H1 (cell line): ENCODE data around the gene CCDC71. TPM values are rescaled to one million over a fixed set of nuclear protein-coding genes. Genes with fewer than 3 reads are reported as not detected.

ENCODE experiments used
- BCL11A ChIP-seq, 2 experiments: IDR thresholded peaks; one replicate each; pipeline ENCODE4 v1.6.1; 2011; ENCODE audit warnings: low read depth in 2 of 2, low read length in 2 of 2, mild to moderate bottlenecking in 2 of 2
- CBX5 ChIP-seq: fragments of 300-800, 300-1000 bp; sonication (generic); IDR thresholded peaks from 2 replicates; pipeline ENCODE4 v1.7.1; 2016; ENCODE audit warnings: antibody characterized with exemption, low read length, low read depth
- CTBP2 ChIP-seq: IDR thresholded peaks from 2 replicates; pipeline ENCODE4 v1.7.0; 2011; ENCODE audit warnings: borderline replicate concordance, mild to moderate bottlenecking, moderate library complexity, mixed read lengths, low read length; ENCODE audit not compliant: insufficient read depth, insufficient read length
- JUN ChIP-seq: IDR thresholded peaks from 2 replicates; pipeline ENCODE4 v1.6.1; 2011; ENCODE audit warnings: low read depth, mild to moderate bottlenecking, improper control_type of control experiment, low read length
- KDM1A ChIP-seq: fragments of 200-600, 300-600 bp; sonication (generic); IDR thresholded peaks from 2 replicates; pipeline ENCODE4 v1.7.1; 2016; ENCODE audit warnings: mild to moderate bottlenecking, low read length, borderline replicate concordance
- NANOG ChIP-seq: IDR thresholded peaks from 2 replicates; pipeline ENCODE4 v1.6.1; 2011; ENCODE audit warnings: low read length, low read depth, mild to moderate bottlenecking, inconsistent platforms; ENCODE audit not compliant: insufficient read depth, poor library complexity, severe bottlenecking
- PHF8 ChIP-seq: fragments of 200-600 bp; sonication (generic); conservative IDR thresholded peaks from 2 replicates; pipeline ENCODE4 v1.7.1; 2012; ENCODE audit warnings: low read depth, mild to moderate bottlenecking, inconsistent platforms, low read length, moderate library complexity
- YY1 ChIP-seq: IDR thresholded peaks from 2 replicates; pipeline ENCODE4 v1.6.1; 2011; ENCODE audit warnings: low read depth, mild to moderate bottlenecking, low read length
- polyA plus RNA-seq, 7 experiments: library from polyadenylated mRNA; depleted of rRNA in 3 of 7; stranded (reverse) in 5 of 7; unstranded in 2 of 7; fragments of >200 nt in 5 of 7; fragments of 200-250 nt in 2 of 7; gene quantifications; 1 replicate in 5 of 7; 2 replicates in 1 of 7; 4 replicates in 1 of 7; pipeline versions ENCODE4 v1.2.1 to v1.2.3, GENCODE V29; 2011 to 2013; ENCODE audit warnings: missing spikeins in 2 of 7, mixed read lengths in 2 of 7
- total RNA-seq: library from RNA; stranded (reverse); fragmentation: NEBNext Ultra II Directional; extraction: Animal tissue kit (Norgen Biotek cat#: 25700); gene quantifications from 2 replicates; pipeline ENCODE4 v1.2.1, GENCODE V29; 2021

Gene CCDC71
- total and polyA plus RNA-seq, 2 of the 8 experiments (the other 6 are each of a cell fraction or from before 2014, with no cell fraction given) = 26.7 to 57.4 TPM

GRCh38 chr3:49119036-49119435 lies 47.1 kb downstream of the CCDC71 start (continued):
- TF ChIP-seq BCL11A (IDR thresholded peaks at IDR 0.05; ENCODE audit: low read depth in 2 of 2, low read length in 2 of 2) = no peak
- no peak for TF ChIP-seq CBX5
- TF ChIP-seq CTBP2 = no peak
- TF ChIP-seq JUN = no peak
- no peak for TF ChIP-seq NANOG
- TF ChIP-seq YY1 = no peak
- no peak for TF ChIP-seq PHF8
- no peak for TF ChIP-seq KDM1A

Other genes starting within 250 kb of the CCDC71 start
- gene ARIH2, start 247.5 kb downstream of the CCDC71 start, total RNA-seq = 121 and 136 TPM in 2 replicates
- gene ARIH2, start 247.5 kb downstream of the CCDC71 start, polyA plus RNA-seq (2011; rRNA removed) = 70.3 and 72.9 TPM in 2 replicates
- 18.6 and 19.1 TPM in 2 replicates for gene P4HTM, start 176.1 kb downstream of the CCDC71 start, total RNA-seq
- gene P4HTM, start 176.1 kb downstream of the CCDC71 start, polyA plus RNA-seq (2011; rRNA removed) = 25.4 and 31.1 TPM in 2 replicates
- gene WDR6, start 158.9 kb downstream of the CCDC71 start, total RNA-seq = 180 and 187 TPM in 2 replicates
- 257 and 340 TPM in 2 replicates for gene WDR6, start 158.9 kb downstream of the CCDC71 start, polyA plus RNA-seq (2011; rRNA removed)
- gene DALRD3, start 147.8 kb downstream of the CCDC71 start, total RNA-seq = 30.4 and 31.6 TPM in 2 replicates
- 86.5 and 95.3 TPM in 2 replicates for gene DALRD3, start 147.8 kb downstream of the CCDC71 start, polyA plus RNA-seq (2011; rRNA removed)
- gene NDUFAF3, start 144.2 kb downstream of the CCDC71 start, total RNA-seq = 26.2 and 27.8 TPM in 2 replicates
- gene NDUFAF3, start 144.2 kb downstream of the CCDC71 start, polyA plus RNA-seq (2011; rRNA removed) = 45.5 and 52.1 TPM in 2 replicates
- gene IMPDH2, start 136.9 kb downstream of the CCDC71 start, total RNA-seq = 409 and 419 TPM in 2 replicates
- 363 and 374 TPM in 2 replicates for gene IMPDH2, start 136.9 kb downstream of the CCDC71 start, polyA plus RNA-seq (2011; rRNA removed)
- gene QRICH1, start 72.3 kb downstream of the CCDC71 start, total RNA-seq = 123 and 142 TPM in 2 replicates
- 128 and 136 TPM in 2 replicates for gene QRICH1, start 72.3 kb downstream of the CCDC71 start, polyA plus RNA-seq (2011; rRNA removed)
- 346 and 353 TPM in 2 replicates for gene QARS1, start 61.6 kb downstream of the CCDC71 start, total RNA-seq
- gene QARS1, start 61.6 kb downstream of the CCDC71 start, polyA plus RNA-seq (2011; rRNA removed) = 581 and 887 TPM in 2 replicates
- gene USP19, start 45.5 kb downstream of the CCDC71 start, total RNA-seq = 64.9 and 65.8 TPM in 2 replicates
- 46.4 and 59.2 TPM in 2 replicates for gene USP19, start 45.5 kb downstream of the CCDC71 start, polyA plus RNA-seq (2011; rRNA removed)
- 107 and 112 TPM in 2 replicates for gene LAMB2, start 33.3 kb downstream of the CCDC71 start, total RNA-seq
- 153 and 224 TPM in 2 replicates for gene LAMB2, start 33.3 kb downstream of the CCDC71 start, polyA plus RNA-seq (2011; rRNA removed)
- gene KLHDC8B, start 5.3 kb upstream of the CCDC71 start, total RNA-seq = 15.8 and 18.1 TPM in 2 replicates
- gene KLHDC8B, start 5.3 kb upstream of the CCDC71 start, polyA plus RNA-seq (2011; rRNA removed) = 20.9 and 21.3 TPM in 2 replicates
- gene C3orf62, start 110.9 kb upstream of the CCDC71 start, total RNA-seq = 3.0 and 3.2 TPM in 2 replicates
- gene C3orf62, start 110.9 kb upstream of the CCDC71 start, polyA plus RNA-seq (2011; rRNA removed) = 1.1 and 1.4 TPM in 2 replicates
- 27.8 and 28.3 TPM in 2 replicates for gene USP4, start 173.7 kb upstream of the CCDC71 start, total RNA-seq
- 14.2 and 16.0 TPM in 2 replicates for gene USP4, start 173.7 kb upstream of the CCDC71 start, polyA plus RNA-seq (2011; rRNA removed)
- 250 and 252 TPM in 2 replicates for gene GPX1, start 192.0 kb upstream of the CCDC71 start, total RNA-seq
- gene GPX1, start 192.0 kb upstream of the CCDC71 start, polyA plus RNA-seq (2011; rRNA removed) = 757 and 854 TPM in 2 replicates
- gene RHOA, start 245.6 kb upstream of the CCDC71 start, total RNA-seq = 386 and 397 TPM in 2 replicates
- 176 and 225 TPM in 2 replicates for gene RHOA, start 245.6 kb upstream of the CCDC71 start, polyA plus RNA-seq (2011; rRNA removed)
- 6.2 and 7.4 TPM in 2 replicates for gene TCTA, start 246.1 kb upstream of the CCDC71 start, total RNA-seq
- gene TCTA, start 246.1 kb upstream of the CCDC71 start, polyA plus RNA-seq (2011; rRNA removed) = 11.0 and 13.2 TPM in 2 replicates